HL-60 (cell line): ENCODE results near the gene FAM53A.

ENCODE experiments used
- DNase-seq, 2 experiments: peaks; one replicate each; pipeline ENCODE4 v3.0.0-alpha.2; 2010 to 2020; ENCODE audit warnings: low read depth in 1 of 2, low spot score in 1 of 2
- H3K27ac ChIP-seq: fragments of 250-450 bp; sonication (Bioruptor Pico); replicated peaks from 2 replicates; pipeline ENCODE4 v1.5.1; 2020; ENCODE audit warnings: mild to moderate bottlenecking, moderate library complexity
- H3K27me3 ChIP-seq: fragments of 250-450 bp; sonication (Bioruptor Pico); 2 replicates; pipeline ENCODE4 v1.5.1; 2021; ENCODE audit warnings: mild to moderate bottlenecking, moderate library complexity; ENCODE audit not compliant: insufficient read depth, poor library complexity, severe bottlenecking
- H3K4me3 ChIP-seq: replicated peaks from 2 replicates; pipeline ENCODE4 v1.5.1; 2011; ENCODE audit warnings: mild to moderate bottlenecking, control low read depth, low read length; ENCODE audit not compliant: insufficient read depth
- GABPA ChIP-seq: IDR thresholded peaks from 2 replicates; pipeline ENCODE4 v1.6.1; 2012; ENCODE audit warnings: low read depth
- POLR2AphosphoS5 ChIP-seq: IDR thresholded peaks from 2 replicates; pipeline ENCODE4 v1.6.1; 2012; ENCODE audit warnings: low read depth
- SPI1 ChIP-seq: IDR thresholded peaks from 2 replicates; pipeline ENCODE4 v1.6.1; 2012; ENCODE audit warnings: low read depth, mild to moderate bottlenecking, borderline replicate concordance
- TF ChIP-seq, protein P1 (sequence below): IDR thresholded peaks from 2 replicates; pipeline ENCODE4 v1.6.1; 2012; ENCODE audit warnings: low read depth; ENCODE audit not compliant: insufficient replicate concordance
- TF ChIP-seq, protein P2 (sequence below): IDR thresholded peaks from one replicate; pipeline ENCODE4 v1.5.1; 2011; ENCODE audit warnings: low read length, control low read depth, inconsistent platforms; ENCODE audit not compliant: insufficient read depth

The FAM53A gene

GRCh38 chr4:1653776-1654175 lies 30.3 kb downstream of the FAM53A start:
- H3K27me3 ChIP-seq, result no peaks in the 10 kb centered on the region
- no peak for DNase-seq
- H3K4me3 ChIP-seq, result no peak overlapping the region
- TF ChIP-seq SPI1, result no peak
- TF ChIP-seq, protein P1, sequence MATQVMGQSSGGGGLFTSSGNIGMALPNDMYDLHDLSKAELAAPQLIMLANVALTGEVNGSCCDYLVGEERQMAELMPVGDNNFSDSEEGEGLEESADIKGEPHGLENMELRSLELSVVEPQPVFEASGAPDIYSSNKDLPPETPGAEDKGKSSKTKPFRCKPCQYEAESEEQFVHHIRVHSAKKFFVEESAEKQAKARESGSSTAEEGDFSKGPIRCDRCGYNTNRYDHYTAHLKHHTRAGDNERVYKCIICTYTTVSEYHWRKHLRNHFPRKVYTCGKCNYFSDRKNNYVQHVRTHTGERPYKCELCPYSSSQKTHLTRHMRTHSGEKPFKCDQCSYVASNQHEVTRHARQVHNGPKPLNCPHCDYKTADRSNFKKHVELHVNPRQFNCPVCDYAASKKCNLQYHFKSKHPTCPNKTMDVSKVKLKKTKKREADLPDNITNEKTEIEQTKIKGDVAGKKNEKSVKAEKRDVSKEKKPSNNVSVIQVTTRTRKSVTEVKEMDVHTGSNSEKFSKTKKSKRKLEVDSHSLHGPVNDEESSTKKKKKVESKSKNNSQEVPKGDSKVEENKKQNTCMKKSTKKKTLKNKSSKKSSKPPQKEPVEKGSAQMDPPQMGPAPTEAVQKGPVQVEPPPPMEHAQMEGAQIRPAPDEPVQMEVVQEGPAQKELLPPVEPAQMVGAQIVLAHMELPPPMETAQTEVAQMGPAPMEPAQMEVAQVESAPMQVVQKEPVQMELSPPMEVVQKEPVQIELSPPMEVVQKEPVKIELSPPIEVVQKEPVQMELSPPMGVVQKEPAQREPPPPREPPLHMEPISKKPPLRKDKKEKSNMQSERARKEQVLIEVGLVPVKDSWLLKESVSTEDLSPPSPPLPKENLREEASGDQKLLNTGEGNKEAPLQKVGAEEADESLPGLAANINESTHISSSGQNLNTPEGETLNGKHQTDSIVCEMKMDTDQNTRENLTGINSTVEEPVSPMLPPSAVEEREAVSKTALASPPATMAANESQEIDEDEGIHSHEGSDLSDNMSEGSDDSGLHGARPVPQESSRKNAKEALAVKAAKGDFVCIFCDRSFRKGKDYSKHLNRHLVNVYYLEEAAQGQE, result no peak
- no peak for TF ChIP-seq GABPA
- no peak for TF ChIP-seq POLR2AphosphoS5
- TF ChIP-seq, protein P2, sequence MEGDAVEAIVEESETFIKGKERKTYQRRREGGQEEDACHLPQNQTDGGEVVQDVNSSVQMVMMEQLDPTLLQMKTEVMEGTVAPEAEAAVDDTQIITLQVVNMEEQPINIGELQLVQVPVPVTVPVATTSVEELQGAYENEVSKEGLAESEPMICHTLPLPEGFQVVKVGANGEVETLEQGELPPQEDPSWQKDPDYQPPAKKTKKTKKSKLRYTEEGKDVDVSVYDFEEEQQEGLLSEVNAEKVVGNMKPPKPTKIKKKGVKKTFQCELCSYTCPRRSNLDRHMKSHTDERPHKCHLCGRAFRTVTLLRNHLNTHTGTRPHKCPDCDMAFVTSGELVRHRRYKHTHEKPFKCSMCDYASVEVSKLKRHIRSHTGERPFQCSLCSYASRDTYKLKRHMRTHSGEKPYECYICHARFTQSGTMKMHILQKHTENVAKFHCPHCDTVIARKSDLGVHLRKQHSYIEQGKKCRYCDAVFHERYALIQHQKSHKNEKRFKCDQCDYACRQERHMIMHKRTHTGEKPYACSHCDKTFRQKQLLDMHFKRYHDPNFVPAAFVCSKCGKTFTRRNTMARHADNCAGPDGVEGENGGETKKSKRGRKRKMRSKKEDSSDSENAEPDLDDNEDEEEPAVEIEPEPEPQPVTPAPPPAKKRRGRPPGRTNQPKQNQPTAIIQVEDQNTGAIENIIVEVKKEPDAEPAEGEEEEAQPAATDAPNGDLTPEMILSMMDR, result no peak
- H3K27ac ChIP-seq, result no peak overlapping the region

GRCh38 chr4:1652088-1652487 lies 32.0 kb downstream of the FAM53A start:
- no peak overlapping the region for H3K4me3 ChIP-seq
- H3K27me3 ChIP-seq, result no peaks in the 10 kb centered on the region
- TF ChIP-seq, protein P1, result no peak
- TF ChIP-seq SPI1 (no peak), GABPA (no peak), POLR2AphosphoS5 (no peak)
- TF ChIP-seq, protein P2, result no peak
- no peak overlapping the region for H3K27ac ChIP-seq
- no peak for DNase-seq

- H3K4me3 ChIP-seq, result no peak overlapping the region
- H3K27ac ChIP-seq, result no peak overlapping the region
Observed at GRCh38 chr4:1651609-1652008, 32.5 kb downstream of the FAM53A start.

More at GRCh38 chr4:1651609-1652008, 32.5 kb downstream of the FAM53A start:
- TF ChIP-seq GABPA (no peak), POLR2AphosphoS5 (no peak)
- TF ChIP-seq, protein P2, result no peak
- TF ChIP-seq, protein P1, result no peak
- H3K27me3 ChIP-seq, result no peaks in the 10 kb centered on the region
- no peak for DNase-seq
